WTC11 (cell line): ENCODE data around the gene LRATD1. TPM values are rescaled to one million over a fixed set of nuclear protein-coding genes. Genes with fewer than 3 reads are reported as not detected.
A peak's percentile ranks its signal among the peaks of the same experiment; 100 is the strongest.

Source experiments
- ATAC-seq: fragments of 200-7000 bp; cut with Tn5 transposase; 2 replicates; pipeline ENCODE4 v1.10.0; 2021; ENCODE audit warnings: mild to moderate bottlenecking, moderate library complexity
- CTCF ChIA-PET: fragments of 300-600 bp; sonication (Branson Sonifier 250); formaldehyde crosslinking; loops from one replicate; lab custom pipeline; 2021; ENCODE audit warnings: antibody characterized with exemption; lab: Charles Lee
- POLR2A ChIA-PET: fragments of 350-600 bp; sonication (Branson Sonifier 250); formaldehyde crosslinking; loops from one replicate; lab custom pipeline; 2021; ENCODE audit warnings: antibody characterized with exemption; lab: Charles Lee
- DNase-seq: peaks from one replicate; pipeline ENCODE4 v3.0.0; 2021; ENCODE audit warnings: low spot score
- H3K27ac Mint-ChIP-seq: 2 replicates; pipeline ENCODE4 v1.8.0; 2021; ENCODE audit warnings: mixed read lengths
- H3K27me3 Mint-ChIP-seq: 2 replicates; pipeline ENCODE4 v1.8.0; 2021; ENCODE audit warnings: low read depth, mild to moderate bottlenecking, moderate library complexity, mixed read lengths
- H3K36me3 Mint-ChIP-seq: 2 replicates; pipeline ENCODE4 v1.8.0; 2021; ENCODE audit warnings: mixed read lengths
- H3K4me1 Mint-ChIP-seq: 2 replicates; pipeline ENCODE4 v1.8.0; 2022; ENCODE audit warnings: mixed read lengths
- H3K4me3 Mint-ChIP-seq: 2 replicates; pipeline ENCODE4 v1.8.0; 2021; ENCODE audit warnings: mild to moderate bottlenecking, moderate library complexity, mixed read lengths
- H3K9me3 Mint-ChIP-seq: 2 replicates; pipeline ENCODE4 v1.8.0; 2021; ENCODE audit warnings: mixed read lengths
- AR ChIP-seq: fragments of 250-450 bp; sonication (Bioruptor Pico); IDR thresholded peaks from 2 replicates; pipeline ENCODE4 v1.9.0; 2021; ENCODE audit warnings: mild to moderate bottlenecking
- ATF1 ChIP-seq: sonication (generic); formaldehyde crosslinking; IDR thresholded peaks from 2 replicates; pipeline ENCODE4 v1.8.1; 2023; ENCODE audit warnings: mild to moderate bottlenecking, moderate library complexity, missing genetic modification reagents
- ATF2 ChIP-seq: sonication (generic); formaldehyde crosslinking; IDR thresholded peaks from 2 replicates; pipeline ENCODE4 v1.8.1; 2022; ENCODE audit warnings: low read depth, missing genetic modification reagents, borderline replicate concordance
- CREB1 ChIP-seq: sonication (generic); formaldehyde crosslinking; IDR thresholded peaks from 2 replicates; pipeline ENCODE4 v1.8.0; 2023; ENCODE audit warnings: mild to moderate bottlenecking, missing genetic modification reagents
- FOXP1 ChIP-seq: sonication (generic); formaldehyde crosslinking; IDR thresholded peaks from 2 replicates; pipeline ENCODE4 v1.8.0; 2022; ENCODE audit warnings: missing genetic modification reagents, mild to moderate bottlenecking, moderate library complexity, borderline replicate concordance
- GABPB1 ChIP-seq: sonication (generic); formaldehyde crosslinking; IDR thresholded peaks from 2 replicates; pipeline ENCODE4 v1.8.1; 2023; ENCODE audit warnings: mild to moderate bottlenecking, missing genetic modification reagents
- MAX ChIP-seq: sonication (generic); formaldehyde crosslinking; IDR thresholded peaks from 2 replicates; pipeline ENCODE4 v1.8.0; 2022; ENCODE audit warnings: mild to moderate bottlenecking, missing genetic modification reagents
- MXD4 ChIP-seq: fragments of 250-450 bp; sonication (Bioruptor Pico); IDR thresholded peaks from 2 replicates; pipeline ENCODE4 v1.8.0; 2021; ENCODE audit warnings: mild to moderate bottlenecking, moderate library complexity, borderline replicate concordance
- RELA ChIP-seq: sonication (generic); formaldehyde crosslinking; IDR thresholded peaks from 2 replicates; pipeline ENCODE4 v1.8.1; 2022; ENCODE audit warnings: missing genetic modification reagents, mild to moderate bottlenecking, borderline replicate concordance
- USF1 ChIP-seq: sonication (generic); formaldehyde crosslinking; IDR thresholded peaks from 2 replicates; pipeline ENCODE4 v1.8.0; 2022; ENCODE audit warnings: mild to moderate bottlenecking, missing genetic modification reagents
- USF2 ChIP-seq: sonication (generic); formaldehyde crosslinking; IDR thresholded peaks from 2 replicates; pipeline ENCODE4 v1.8.1; 2023; ENCODE audit warnings: mild to moderate bottlenecking, missing genetic modification reagents, moderate library complexity
- ZNF263 ChIP-seq: sonication (generic); formaldehyde crosslinking; IDR thresholded peaks from 2 replicates; pipeline ENCODE4 v1.8.1; 2022; ENCODE audit warnings: low read depth, mild to moderate bottlenecking, moderate library complexity, missing genetic modification reagents
- ZNF396 ChIP-seq: fragments of 250-450 bp; sonication (Bioruptor Pico); IDR thresholded peaks from 2 replicates; pipeline ENCODE4 v1.8.0; 2021; ENCODE audit warnings: mild to moderate bottlenecking, moderate library complexity, borderline replicate concordance
- total RNA-seq: library from RNA; stranded (reverse); gene quantifications from 3 replicates; pipeline ENCODE4 v1.2.3, GENCODE V29; 2021

Gene LRATD1
- total RNA-seq, 1 experiment from 2014 or later = 2.3 TPM

GRCh38 chr2:14634489-14635390 lies 2.2 kb downstream of the LRATD1 start (continued):
- TF ChIP-seq AR (CRISPR knock-in tag) (no peak), FOXP1 (CRISPR knock-in tag) (peak; percentile 22), MXD4 (CRISPR knock-in tag) (no peak), ATF2 (CRISPR knock-in tag) (no peak), ZNF263 (CRISPR knock-in tag) (peak; percentile 47; the same call in 1 of the 2 replicates), GABPB1 (CRISPR knock-in tag) (no peak), ATF1 (CRISPR knock-in tag) (no peak; the same call in 1 of the 2 replicates)
- TF ChIP-seq, all 79 proteins: peak for 12

- ChIA-PET CTCF (interaction anchor here (0.7 to 2.9 kb wide), 11 partner anchors 11 to 1054 kb away, joined by 3 to 14 read pairs (median 3); no protein-coding TSS in a partner anchor), POLR2A (interaction anchor here (0.6 kb wide), 1 partner anchor 13 kb away, joined by 3 read pairs; no protein-coding TSS in a partner anchor)
- Mint-ChIP-seq H3K4me3 (peak overlapping the region; percentile 79), H3K27ac (no peak overlapping the region), H3K4me1 (peaks cover 28% of the 10 kb centered on the region), H3K27me3 (peaks cover 77% of the 10 kb centered on the region), H3K9me3 (no peaks in the 10 kb centered on the region), H3K36me3 (no peaks in the 10 kb centered on the region)
- peak; percentile 15 for ATAC-seq
- TF ChIP-seq ATF2 (CRISPR knock-in tag) (no peak), MAX (CRISPR knock-in tag) (peak; percentile 37), RELA (CRISPR knock-in tag) (no peak), USF1 (CRISPR knock-in tag) (0 out of 2 replicates have a peak, but pooled peaks have one; percentile 21), ZNF396 (CRISPR knock-in tag) (no peak), CREB1 (no peak), USF2 (no peak)
- peak; percentile 77 for DNase-seq
Measured at GRCh38 chr2:14635391-14635871, 2.9 kb downstream of the LRATD1 start.
